IPS-15b (cell line): ENCODE measurements around the gene ARHGEF11.

Experiments
- H3K27me3 ChIP-seq: one replicate; pipeline ENCODE4 v1.6.1; 2013; ENCODE audit warnings: low read length; ENCODE audit not compliant: control insufficient read depth, insufficient read depth
- H3K36me3 ChIP-seq: one replicate; pipeline ENCODE4 v1.6.1; 2013; ENCODE audit warnings: low read length; ENCODE audit not compliant: control insufficient read depth, insufficient read depth
- H3K4me1 ChIP-seq: one replicate; pipeline ENCODE4 v1.6.1; 2013; ENCODE audit warnings: mild to moderate bottlenecking, low read length; ENCODE audit not compliant: control insufficient read depth, insufficient read depth
- H3K4me3 ChIP-seq: one replicate; pipeline ENCODE4 v1.5.1; 2013; ENCODE audit warnings: low read depth, low read length
- H3K9ac ChIP-seq: one replicate; pipeline ENCODE4 v1.6.1; 2013; ENCODE audit warnings: low read depth, mild to moderate bottlenecking, low read length
- H3K9me3 ChIP-seq: one replicate; pipeline ENCODE4 v1.6.1; 2013; ENCODE audit warnings: mild to moderate bottlenecking, low read length; ENCODE audit not compliant: control insufficient read depth, insufficient read depth

ARHGEF11 gene

DNA sequence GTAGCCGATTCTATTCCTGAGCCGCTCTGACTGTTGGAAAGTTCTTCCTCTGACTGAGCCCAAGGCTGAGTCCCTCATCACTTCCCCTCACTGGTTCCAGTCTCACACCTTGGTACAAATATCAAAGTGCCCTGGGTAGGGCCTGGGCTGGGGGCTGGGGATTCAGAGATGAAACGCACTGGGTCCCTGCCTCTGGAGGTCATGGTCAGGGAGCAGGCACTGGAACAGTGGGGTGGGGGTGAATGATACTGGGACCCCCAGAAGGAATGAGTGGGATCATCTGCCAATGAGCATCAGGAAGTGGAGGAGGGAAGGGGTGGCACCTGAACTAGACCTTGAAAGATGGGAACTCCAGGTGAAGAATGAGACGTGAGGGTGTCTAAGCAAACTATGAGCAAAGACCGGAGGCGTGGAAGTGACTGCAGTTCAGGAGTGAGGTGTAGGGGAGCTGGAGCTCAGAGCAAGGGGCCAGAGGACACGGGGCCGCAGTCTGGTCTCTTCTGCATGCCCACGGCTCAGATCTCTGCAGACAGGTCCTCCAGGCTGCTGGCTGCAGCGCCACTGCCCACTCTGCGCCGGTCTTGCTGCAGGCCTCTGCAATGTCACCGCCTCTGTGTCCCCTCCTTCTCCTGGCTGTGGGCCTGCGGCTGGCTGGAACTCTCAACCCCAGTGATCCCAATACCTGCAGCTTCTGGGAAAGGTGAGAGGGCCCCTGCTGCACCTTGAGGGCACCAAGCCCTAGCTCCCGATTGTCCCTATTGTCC lies 142.0 kb downstream of the ARHGEF11 start:
- Histone ChIP-seq H3K4me3 (no peak overlapping the region), H3K9me3 (no peaks in the 10 kb centered on the region), H3K9ac (no peak overlapping the region), H3K27me3 (peaks cover 10% of the 10 kb centered on the region), H3K36me3 (no peaks in the 10 kb centered on the region), H3K4me1 (no peaks in the 10 kb centered on the region)

DNA sequence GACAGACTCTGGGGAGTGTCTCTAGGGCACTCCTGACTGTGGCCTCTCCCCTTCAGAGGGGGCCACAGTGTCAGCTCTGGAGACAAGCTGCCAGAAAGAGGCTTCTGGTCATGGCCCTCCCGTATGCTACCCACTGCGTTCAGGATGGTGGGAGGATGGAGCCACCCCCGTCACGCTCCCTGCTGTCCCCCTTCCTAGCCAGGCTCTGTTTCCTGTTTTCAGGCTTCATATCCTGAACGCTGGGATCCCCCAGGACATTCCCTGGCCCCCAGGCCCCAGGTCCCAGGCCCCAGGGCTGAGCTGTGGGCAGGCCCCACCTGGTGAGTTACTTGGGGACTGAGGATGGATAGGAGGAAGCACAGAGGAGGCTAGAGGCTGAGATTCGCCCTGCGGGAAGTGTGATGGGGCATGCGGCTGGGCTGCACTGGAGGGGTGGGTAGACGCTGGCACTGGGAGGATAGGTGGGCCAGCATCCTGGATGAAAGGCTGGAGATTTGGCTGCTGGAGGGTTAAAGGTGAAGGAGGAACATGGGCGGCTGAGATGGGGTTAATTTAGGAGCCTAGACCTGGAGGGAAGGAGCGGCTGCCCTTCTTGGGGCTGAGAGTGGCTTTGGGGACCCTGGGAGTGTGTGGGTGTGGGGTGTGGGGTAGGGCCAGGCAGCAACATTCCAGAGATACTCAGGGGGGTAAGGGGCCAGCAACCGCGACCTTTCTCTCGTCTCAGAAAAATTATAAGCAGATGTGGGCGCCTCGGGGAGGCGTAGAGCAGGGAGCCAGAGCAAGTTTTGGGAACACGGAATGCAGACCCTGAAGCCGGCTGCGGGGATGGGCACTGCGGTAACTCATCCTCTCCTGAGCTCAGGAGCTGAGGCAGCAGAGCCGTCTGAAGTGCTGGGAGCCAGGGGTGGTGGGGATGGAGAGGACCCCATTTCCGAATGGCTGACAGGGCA lies 143.3 kb downstream of the ARHGEF11 start:
- H3K27me3 ChIP-seq = peaks cover 11% of the 10 kb centered on the region
- no peak overlapping the region for H3K4me3 ChIP-seq
- no peaks in the 10 kb centered on the region for H3K9me3 ChIP-seq
- no peaks in the 10 kb centered on the region for H3K4me1 ChIP-seq
- H3K9ac ChIP-seq = no peak overlapping the region
- no peaks in the 10 kb centered on the region for H3K36me3 ChIP-seq

DNA sequence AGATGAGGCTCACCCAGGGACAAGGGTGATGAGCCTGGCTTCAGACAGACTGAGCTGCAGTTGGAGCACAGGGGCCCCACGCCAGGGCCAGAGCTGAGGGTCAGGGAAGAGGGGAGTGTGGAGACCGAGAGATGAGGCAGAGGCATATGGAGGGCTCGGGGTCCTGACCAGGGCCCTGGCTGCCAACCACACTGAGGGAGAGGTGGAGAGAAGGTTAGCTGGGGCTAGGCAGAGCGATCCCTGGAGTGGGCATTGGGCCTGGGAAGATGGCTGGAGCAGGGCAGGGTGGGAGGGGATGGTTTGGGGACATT lies 144.0 kb downstream of the ARHGEF11 start:
- Histone ChIP-seq H3K9me3 (no peaks in the 10 kb centered on the region), H3K36me3 (no peaks in the 10 kb centered on the region), H3K4me1 (no peaks in the 10 kb centered on the region), H3K27me3 (peaks cover 11% of the 10 kb centered on the region), H3K9ac (no peak overlapping the region), H3K4me3 (no peak overlapping the region)

DNA sequence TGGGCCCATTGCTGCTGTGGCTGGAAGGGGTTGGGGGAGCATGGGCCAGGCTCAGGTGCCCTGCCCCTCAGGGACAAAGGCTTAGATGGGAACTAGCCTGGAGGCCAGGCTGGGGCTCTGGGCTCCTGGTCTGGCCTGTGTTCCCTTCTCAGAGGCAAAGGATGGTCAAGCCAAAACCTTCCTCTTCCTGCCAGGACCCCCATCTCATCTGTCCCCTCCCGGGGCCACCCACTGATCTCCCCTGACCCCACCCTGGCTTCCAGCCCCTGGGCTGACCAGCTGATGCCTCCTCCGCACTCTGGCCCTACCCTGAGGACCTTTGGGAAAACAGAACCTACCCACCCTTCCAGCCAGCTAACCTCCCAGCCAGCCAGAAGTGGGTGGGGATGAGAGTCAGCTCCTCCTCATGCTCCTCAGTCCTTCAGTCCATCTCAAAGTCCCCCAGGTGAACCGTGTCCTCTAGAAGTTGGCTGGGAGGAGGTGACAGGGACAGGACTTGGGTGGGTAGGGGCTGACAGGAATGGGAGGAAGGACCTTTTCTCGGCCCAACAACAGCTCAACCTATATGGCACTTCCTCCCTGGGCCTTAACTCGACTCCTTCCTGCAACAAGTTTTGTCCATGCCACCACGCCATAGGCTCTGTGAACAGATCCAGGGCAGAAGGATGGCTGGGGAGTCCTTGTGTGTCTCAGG lies 144.5 kb downstream of the ARHGEF11 start:
- peaks cover 11% of the 10 kb centered on the region for H3K27me3 ChIP-seq

DNA sequence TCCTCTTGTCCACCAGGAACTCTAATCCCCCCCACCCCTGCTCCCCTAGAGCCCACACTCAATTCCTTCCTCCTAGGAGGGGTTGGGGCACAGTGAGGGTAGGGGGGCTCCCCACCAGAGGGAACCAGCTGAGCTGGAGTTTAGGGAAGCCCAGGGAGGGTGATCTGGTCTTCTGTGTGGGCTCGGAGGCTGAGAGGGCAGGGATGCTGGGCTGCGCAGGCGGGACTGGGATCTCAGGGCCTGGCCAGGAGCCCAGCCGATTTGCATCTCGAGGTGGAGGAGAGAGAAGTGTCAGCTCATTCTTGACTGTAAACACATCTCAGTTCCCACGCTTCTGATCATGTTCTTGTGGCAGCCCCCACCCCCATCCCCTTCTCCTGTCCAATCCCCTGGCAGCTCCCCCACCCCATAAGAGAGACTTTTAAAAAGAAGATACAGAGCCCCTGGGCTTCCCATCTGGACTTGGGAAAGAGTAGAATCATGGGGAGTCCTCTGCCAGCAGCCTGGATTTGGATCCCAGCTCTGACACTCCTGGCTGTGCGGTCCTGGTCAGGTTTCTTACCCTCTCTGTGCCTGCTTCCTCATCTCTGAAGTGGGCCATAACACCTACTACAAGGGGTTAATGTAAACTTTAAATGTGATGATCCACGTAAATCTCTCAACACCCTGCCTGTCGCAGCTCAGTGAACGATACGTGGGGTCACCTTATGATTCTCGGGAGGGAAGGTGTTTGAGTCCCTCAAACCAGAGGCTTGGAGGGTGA lies 145.4 kb downstream of the ARHGEF11 start:
- Histone ChIP-seq H3K9me3 (no peaks in the 10 kb centered on the region), H3K4me1 (no peaks in the 10 kb centered on the region), H3K27me3 (peaks cover 20% of the 10 kb centered on the region), H3K9ac (no peak overlapping the region), H3K36me3 (no peaks in the 10 kb centered on the region), H3K4me3 (no peak overlapping the region)

More for the DNA sequence above, 144.5 kb downstream of the ARHGEF11 start:
- Histone ChIP-seq H3K9ac (no peak overlapping the region), H3K36me3 (no peaks in the 10 kb centered on the region), H3K4me3 (no peak overlapping the region), H3K4me1 (no peaks in the 10 kb centered on the region), H3K9me3 (no peaks in the 10 kb centered on the region)

DNA sequence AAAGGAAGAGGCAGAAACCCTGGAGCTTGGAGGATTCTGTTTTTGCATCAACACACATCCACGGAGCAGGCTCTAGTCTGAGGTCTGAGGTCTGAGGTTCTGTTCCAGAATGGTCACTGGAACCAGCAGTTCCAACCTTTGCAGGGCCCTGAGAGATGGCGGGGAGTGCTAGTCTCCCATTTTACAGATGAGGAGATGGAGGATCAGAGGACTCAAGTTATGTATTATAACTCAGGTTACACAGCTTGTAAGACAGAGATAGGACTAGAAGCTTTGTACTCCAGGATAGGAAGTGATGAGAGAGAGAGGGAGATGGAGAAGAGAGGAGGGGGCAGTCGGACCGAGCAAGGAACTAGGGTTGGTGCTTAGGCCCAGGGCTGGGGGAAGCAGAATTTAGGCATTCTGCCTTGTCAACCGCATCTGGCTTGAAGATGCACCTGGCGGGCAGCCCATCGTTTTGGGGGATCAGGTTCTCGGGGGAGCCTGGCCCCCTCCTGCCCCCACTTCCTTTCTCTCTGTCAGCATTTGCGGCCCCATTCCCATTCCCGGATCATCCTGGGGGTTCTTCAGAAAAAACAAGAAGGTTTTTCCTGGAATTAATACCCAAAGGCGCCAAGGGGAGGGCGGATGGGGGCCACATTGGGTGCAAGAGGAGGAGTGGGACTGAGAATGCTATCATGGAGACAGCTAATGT lies 146.4 kb downstream of the ARHGEF11 start:
- Histone ChIP-seq H3K36me3 (no peaks in the 10 kb centered on the region), H3K9ac (no peak overlapping the region), H3K4me1 (peaks cover under 1% of the 10 kb centered on the region), H3K4me3 (no peak overlapping the region), H3K9me3 (no peaks in the 10 kb centered on the region), H3K27me3 (peaks cover 30% of the 10 kb centered on the region)

DNA sequence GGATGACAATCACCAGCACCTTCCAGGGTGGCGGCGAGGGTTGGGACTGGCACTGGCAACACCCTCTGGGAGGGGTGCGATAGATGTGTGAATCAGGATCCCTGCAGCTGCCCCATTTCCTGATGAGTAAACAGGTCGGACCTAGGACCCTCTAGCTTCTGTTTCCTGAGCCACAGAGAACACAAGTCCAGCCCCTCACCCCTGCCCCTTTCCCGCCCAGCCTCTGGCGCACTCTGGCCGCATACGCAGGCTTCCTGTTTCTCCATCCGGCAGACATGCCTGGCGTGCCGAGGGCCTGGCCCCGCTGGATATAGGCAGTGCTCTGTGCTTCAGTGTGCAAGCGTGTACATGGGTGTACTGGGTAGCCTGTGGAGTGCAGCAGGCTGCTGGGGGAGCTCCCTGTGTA lies 147.4 kb downstream of the ARHGEF11 start:
- peaks cover 4% of the 10 kb centered on the region for H3K4me1 ChIP-seq
- no peak overlapping the region for H3K9ac ChIP-seq
- no peaks in the 10 kb centered on the region for H3K9me3 ChIP-seq
- H3K4me3 ChIP-seq = no peak overlapping the region
- H3K27me3 ChIP-seq = peaks cover 38% of the 10 kb centered on the region
- H3K36me3 ChIP-seq = no peaks in the 10 kb centered on the region

DNA sequence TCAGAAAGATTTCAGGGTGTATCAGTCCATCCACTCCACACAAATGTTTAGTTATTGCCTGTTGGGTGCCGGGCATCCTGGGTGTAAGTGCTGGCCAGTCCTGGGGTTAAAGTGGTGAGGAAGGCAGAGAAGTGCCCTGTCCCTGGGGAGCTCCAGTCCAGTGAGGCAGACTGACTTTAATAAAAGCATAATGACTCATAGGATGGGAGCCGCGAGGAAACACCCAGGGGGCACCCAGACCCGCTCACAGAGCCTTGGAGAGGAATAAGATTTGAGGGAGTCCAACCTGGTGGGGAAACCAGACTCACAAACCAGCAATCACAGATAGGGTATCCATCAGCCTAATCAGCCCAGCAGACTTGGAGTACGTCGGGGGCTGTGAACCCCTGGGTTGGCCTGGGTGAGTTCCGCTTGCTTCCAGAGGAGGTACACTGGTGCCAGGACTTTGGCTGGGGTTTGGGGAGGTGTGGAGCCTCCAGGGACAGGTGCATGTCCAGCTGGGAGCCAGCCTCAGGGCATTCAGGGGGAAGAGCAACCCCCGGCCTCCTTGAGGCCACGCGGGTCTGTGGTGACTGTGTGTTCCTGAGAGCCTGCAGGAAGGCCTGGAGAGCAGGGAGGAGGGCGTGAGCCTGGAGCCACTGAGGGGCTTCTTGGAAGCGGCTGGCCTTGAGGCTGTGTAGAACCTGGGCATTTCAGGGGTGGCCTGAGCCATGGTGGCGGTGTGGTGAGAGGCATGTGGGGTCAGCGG lies 148.3 kb downstream of the ARHGEF11 start:
- Histone ChIP-seq H3K36me3 (no peaks in the 10 kb centered on the region), H3K4me1 (peaks cover 4% of the 10 kb centered on the region), H3K27me3 (peaks cover 46% of the 10 kb centered on the region), H3K4me3 (no peak overlapping the region), H3K9ac (no peak overlapping the region), H3K9me3 (no peaks in the 10 kb centered on the region)

DNA sequence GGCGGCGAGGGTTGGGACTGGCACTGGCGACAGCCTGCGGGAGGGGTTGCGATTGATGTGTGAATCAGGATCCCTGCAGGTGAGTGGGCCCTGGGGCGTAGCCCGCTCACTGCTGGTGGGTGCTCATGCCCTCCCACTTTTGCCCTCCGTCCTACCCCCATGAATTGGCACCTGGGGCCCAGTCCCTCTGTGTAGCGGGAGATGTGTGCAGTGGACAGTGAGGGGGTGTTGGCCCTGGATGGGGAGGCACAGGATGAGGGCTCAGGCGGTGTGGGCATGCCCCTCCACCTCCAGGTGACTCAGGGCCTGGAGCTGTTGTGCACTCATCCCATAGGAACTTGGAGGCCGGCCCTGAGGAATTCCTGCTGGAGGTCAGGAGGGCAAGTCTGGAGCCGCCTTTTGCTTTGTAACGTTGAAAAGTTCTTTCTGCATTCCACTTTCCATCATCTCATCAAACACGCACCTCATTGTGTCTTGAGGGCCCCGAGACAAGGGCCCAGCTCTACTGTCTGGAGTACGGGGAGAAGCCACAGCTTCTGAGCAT lies 149.0 kb downstream of the ARHGEF11 start:
- Histone ChIP-seq H3K4me1 (peaks cover 4% of the 10 kb centered on the region), H3K9ac (no peak overlapping the region), H3K36me3 (no peaks in the 10 kb centered on the region), H3K9me3 (no peaks in the 10 kb centered on the region), H3K27me3 (peaks cover 52% of the 10 kb centered on the region), H3K4me3 (no peak overlapping the region)

DNA sequence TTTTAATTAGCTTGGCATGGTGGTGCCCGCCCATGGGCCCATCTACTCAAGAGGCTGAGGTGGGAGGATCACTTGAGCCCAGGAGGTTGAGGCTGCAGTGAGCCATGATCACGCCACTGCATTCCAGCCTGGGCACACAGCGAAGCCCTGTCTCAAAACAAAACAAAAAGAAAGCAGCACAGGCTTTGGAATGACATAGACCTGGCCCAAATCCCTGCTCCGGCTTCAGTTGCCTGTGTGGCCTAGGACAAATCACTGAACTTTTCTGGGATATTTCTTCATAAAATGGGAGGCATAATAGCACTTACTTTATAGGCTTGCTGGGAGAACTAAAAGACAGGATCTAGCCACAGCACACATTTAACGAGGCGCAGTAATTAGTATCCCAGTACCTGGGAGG lies 149.6 kb downstream of the ARHGEF11 start:
- H3K9ac ChIP-seq = no peak overlapping the region
- H3K27me3 ChIP-seq = peaks cover 54% of the 10 kb centered on the region
- H3K4me3 ChIP-seq = no peak overlapping the region
- H3K9me3 ChIP-seq = no peaks in the 10 kb centered on the region
- peaks cover 4% of the 10 kb centered on the region for H3K4me1 ChIP-seq
- H3K36me3 ChIP-seq = no peaks in the 10 kb centered on the region
